Kasumi-1 (cell line): Measurements from ENCODE around the gene UNC119B.

Experiments used
- DNase-seq, 2 experiments: peaks; one replicate each; lab custom pipeline; 2025; lab: John Stamatoyannopoulos, UW

The UNC119B gene

DNA sequence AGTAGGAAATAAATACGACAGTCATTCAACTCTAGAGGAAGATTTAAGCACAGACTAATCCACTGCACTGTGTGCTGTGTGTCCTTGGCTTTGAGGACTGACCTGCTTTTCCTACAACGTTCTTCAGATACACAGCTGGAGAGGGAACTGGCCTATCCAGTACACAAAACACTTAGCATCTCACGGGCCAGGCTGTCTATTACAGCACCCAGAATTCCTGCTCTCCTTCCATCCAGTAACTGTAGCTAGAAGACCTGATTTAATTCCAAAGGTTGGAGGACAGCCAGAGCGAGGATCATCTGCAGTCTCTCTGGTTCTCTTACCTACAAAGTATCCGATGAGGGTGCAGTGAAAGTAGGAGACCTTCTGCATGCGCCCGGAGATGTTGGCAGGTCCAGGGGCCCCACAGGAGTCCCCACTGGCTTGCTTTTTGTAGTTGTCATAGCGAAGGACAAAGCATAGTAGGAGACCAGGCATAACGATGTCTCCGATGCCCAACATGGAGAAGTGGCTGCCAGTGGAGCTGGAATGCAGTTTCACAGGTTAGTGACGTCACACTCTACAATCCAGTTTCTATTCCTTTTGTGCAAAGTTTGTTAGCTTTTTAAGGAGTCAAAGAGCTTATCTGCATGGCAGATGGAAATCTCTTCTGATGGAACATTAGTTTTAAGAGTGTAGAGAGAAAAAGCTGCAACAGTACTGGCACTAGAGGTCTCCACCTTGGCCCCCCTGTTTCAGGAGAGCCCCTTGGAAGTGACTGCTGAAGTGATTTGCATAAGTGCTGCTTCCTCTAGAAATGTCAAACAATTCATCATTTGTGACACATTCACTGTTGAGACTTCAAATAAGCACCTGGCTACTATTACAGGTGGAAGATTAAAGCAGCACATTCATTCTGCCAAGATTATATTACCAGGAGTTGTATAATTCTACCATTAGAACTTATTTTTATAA is 57.1 kb downstream of the UNC119B start:
- no peak for DNase-seq

DNA sequence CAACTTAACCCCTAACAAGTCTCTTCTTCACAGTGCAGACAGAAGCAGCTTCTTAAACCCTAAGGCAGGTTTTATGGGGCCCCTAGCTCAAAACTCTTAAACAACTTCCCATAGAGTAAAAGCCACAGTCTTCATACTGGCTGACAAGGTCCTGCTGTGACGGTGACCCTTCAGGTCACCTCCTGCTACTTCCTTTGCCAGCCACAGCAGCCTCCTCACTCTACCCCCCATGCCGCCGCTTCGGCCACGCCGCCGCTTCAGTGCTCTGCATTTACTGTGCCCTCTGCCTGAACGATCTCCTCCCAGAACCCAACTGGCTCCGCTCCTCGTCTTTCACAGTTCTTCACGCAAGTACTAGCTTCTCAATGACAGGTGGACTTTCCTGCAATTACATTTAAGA is 60.8 kb downstream of the UNC119B start:
- no peak for DNase-seq
